Left lung (tissue), 10 donors: ENCODE measurements around the gene STK24. TPM values are rescaled to one million over a fixed set of nuclear protein-coding genes. Genes with fewer than 3 reads are reported as not detected.

Experiments
- ATAC-seq: fragments of 200-7000 bp; cut with Tn5 transposase; one replicate; pipeline ENCODE4 v1.9.1; 2020; ENCODE audit warnings: moderate library complexity
- DNase-seq, 4 donors: peaks; one replicate each; pipeline ENCODE4 v3.0.0-alpha.2; 2013 to 2020
- H3K27ac ChIP-seq, 2 donors: fragments of 200-600 bp; sonication (generic) in 1 of 2; one replicate each; pipeline versions ENCODE4 v1.5.0 to v1.8.0; 2020 to 2021
- H3K27me3 ChIP-seq, 2 donors: fragments of 200-600 bp; sonication (generic) in 1 of 2; one replicate each; pipeline versions ENCODE4 v1.5.0 to v1.8.0; 2020 to 2021
- H3K36me3 ChIP-seq, 2 donors: fragments of 200-600 bp; sonication (generic) in 1 of 2; one replicate each; pipeline versions ENCODE4 v1.5.0 to v1.8.0; 2020 to 2021
- H3K4me1 ChIP-seq, 2 donors: fragments of 200-600 bp; one replicate each; pipeline ENCODE4 v1.8.0; 2021
- H3K4me3 ChIP-seq, 2 donors: fragments of 200-600 bp; sonication (generic) in 1 of 2; one replicate each; pipeline versions ENCODE4 v1.5.0 to v1.8.0; 2020 to 2021; ENCODE audit warnings: mild to moderate bottlenecking in 1 of 2
- H3K9me3 ChIP-seq, 2 donors: fragments of 200-600 bp; sonication (generic) in 1 of 2; one replicate each; pipeline versions ENCODE4 v1.5.0 to v1.8.0; 2020 to 2021
- CTCF ChIP-seq, 2 donors: fragments of 200-600 bp; sonication (generic) in 1 of 2; IDR thresholded peaks; one replicate each; pipeline versions ENCODE4 v1.5.0 to v1.8.0; 2021; ENCODE audit warnings: antibody characterized with exemption in 2 of 2
- intact Hi-C, 2 donors: fragments of 100-400 bp; cut with DNase I; formaldehyde crosslinking; loops; one replicate each; pipeline versions ENCODE4 v1.11.2 to v1.14.2; 2022
- polyA plus RNA-seq, 6 donors: library from polyadenylated mRNA; unstranded; fragments of 120-200 nt; gene quantifications; one replicate each; pipeline ENCODE4 v1.2.1, GENCODE V29; 2013; ENCODE audit not compliant: insufficient read length in 6 of 6
- total RNA-seq, 2 donors: library from RNA; stranded (reverse); fragmentation: NEBNext Ultra II Directional; extraction: Animal tissue kit (Norgen Biotek cat#: 25700); gene quantifications; one replicate each; pipeline ENCODE4 v1.2.1, GENCODE V29; 2021
- donor health status: DM: no; HTN: yes; CAD: no.
- donor health status: DM: no; HTN: no; CAD: no.

Gene STK24
- total and polyA plus RNA-seq, 8 donors: 65.6 to 84.0 (median 75.0) TPM

- Histone ChIP-seq H3K27ac (no peak overlapping the region), H3K4me3 (no peak overlapping the region), H3K36me3 (peaks cover 0 to 4% of the 10 kb centered on the region in 2 donors), H3K9me3 (no peaks in the 10 kb centered on the region), H3K27me3 (no peaks in the 10 kb centered on the region), H3K4me1 (peaks cover 24 to 82% of the 10 kb centered on the region in 2 donors)
- ATAC-seq (no peak), DNase-seq (no peak)
- no peak for TF ChIP-seq CTCF (IDR thresholded peaks at IDR 0.05)
- intact Hi-C loops: no loop called here
These were observed 35.7 kb downstream of the STK24 start for GRCh38 chr13:98541191-98541590.

DNA sequence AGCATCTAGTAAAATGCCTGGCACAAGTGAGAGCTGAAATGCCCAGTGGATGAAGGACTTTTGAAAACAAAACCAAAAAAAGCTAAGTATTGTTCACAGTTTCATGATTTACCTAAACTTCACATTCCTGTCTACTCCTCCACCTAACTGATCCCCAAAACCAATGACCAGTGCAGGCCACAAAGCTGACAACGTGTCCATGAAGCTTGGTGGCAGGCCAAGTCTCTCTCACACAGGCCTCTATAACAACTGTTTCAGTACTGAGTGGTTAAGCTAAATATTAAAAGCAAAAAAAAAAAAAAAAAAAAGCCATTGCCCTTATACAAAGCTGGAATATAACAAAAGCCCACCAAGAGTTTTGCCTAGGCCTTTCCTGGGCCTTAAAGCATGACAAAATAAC is 36.4 kb downstream of the STK24 start:
- no peaks in the 10 kb centered on the region for H3K27me3 ChIP-seq
- no peak for ATAC-seq

GRCh38 chr13:98539666-98540065 is 37.2 kb downstream of the STK24 start:
- Histone ChIP-seq H3K9me3 (no peaks in the 10 kb centered on the region), H3K36me3 (peaks cover 0 to 4% of the 10 kb centered on the region in 2 donors), H3K4me3 (no peak overlapping the region), H3K4me1 (peaks cover 30 to 87% of the 10 kb centered on the region in 2 donors), H3K27me3 (no peaks in the 10 kb centered on the region), H3K27ac (no peak overlapping the region)
- TF ChIP-seq CTCF (IDR thresholded peaks at IDR 0.05): no peak
- intact Hi-C loops: no loop called here
- DNase-seq (no peak), ATAC-seq (no peak)

More for the DNA sequence above, 36.4 kb downstream of the STK24 start:
- peaks cover 28 to 87% of the 10 kb centered on the region in 2 donors for H3K4me1 ChIP-seq
- no peak for DNase-seq
- H3K36me3 ChIP-seq: peaks cover 0 to 4% of the 10 kb centered on the region in 2 donors
- H3K27ac ChIP-seq: no peak overlapping the region
- intact Hi-C loops: no loop called here
- no peak overlapping the region for H3K4me3 ChIP-seq
- no peak for TF ChIP-seq CTCF (IDR thresholded peaks at IDR 0.05)
- H3K9me3 ChIP-seq: no peaks in the 10 kb centered on the region

DNA sequence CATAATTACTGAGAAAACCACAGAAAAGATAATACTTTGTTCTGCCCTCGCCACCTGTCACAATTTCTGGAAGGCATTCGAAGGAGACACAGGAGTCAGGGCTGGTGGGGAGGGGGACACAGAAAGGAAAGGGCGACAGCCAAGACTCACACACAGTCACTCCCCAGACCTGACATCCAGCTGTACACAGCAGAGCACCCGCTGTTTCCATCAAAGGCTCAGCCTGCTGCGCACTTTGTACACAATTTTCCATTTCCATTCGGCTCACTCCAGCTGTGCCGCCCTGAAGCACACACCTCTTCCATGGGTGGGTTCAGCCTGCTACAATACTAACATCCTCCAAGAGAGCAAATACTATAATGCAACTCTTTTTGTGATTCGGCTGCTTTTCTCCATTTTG is 38.0 kb downstream of the STK24 start:
- peaks cover 30 to 81% of the 10 kb centered on the region in 2 donors for H3K4me1 ChIP-seq
- DNase-seq: no peak
- no peak for ATAC-seq

GRCh38 chr13:98537740-98538139 is 39.2 kb downstream of the STK24 start:
- no peak overlapping the region for H3K27ac ChIP-seq
- H3K4me3 ChIP-seq: no peak overlapping the region
- no peaks in the 10 kb centered on the region for H3K27me3 ChIP-seq
- H3K4me1 ChIP-seq: peaks cover 20 to 70% of the 10 kb centered on the region in 2 donors
- peaks cover 0 to 4% of the 10 kb centered on the region in 2 donors for H3K36me3 ChIP-seq
- ATAC-seq (no peak), DNase-seq (no peak)
- intact Hi-C loops: no loop called here
- TF ChIP-seq CTCF (IDR thresholded peaks at IDR 0.05): no peak
- H3K9me3 ChIP-seq: no peaks in the 10 kb centered on the region

More for the DNA sequence above, 38.0 kb downstream of the STK24 start:
- intact Hi-C loops: no loop called here
- H3K27me3 ChIP-seq: no peaks in the 10 kb centered on the region
- H3K9me3 ChIP-seq: no peaks in the 10 kb centered on the region
- no peak for TF ChIP-seq CTCF (IDR thresholded peaks at IDR 0.05)
- no peak overlapping the region for H3K27ac ChIP-seq
- H3K36me3 ChIP-seq: peaks cover 0 to 4% of the 10 kb centered on the region in 2 donors
- H3K4me3 ChIP-seq: no peak overlapping the region
